Endometrial microvascular endothelial cells (primary cell): ENCODE data around the gene BEAN1. TPM values are rescaled to one million over a fixed set of nuclear protein-coding genes. Genes with fewer than 3 reads are reported as not detected.

Source experiments
- in situ Hi-C: cut with HindIII; loops from 2 replicates; pipeline ENCODE4 v1.10.0; 2017; ENCODE audit warnings: low sequenced_read_pairs, low pct_unique_long_range_greater_than_20kb; ENCODE audit errors: inconsistent ontology term
- total RNA-seq: library from RNA; depleted of rRNA; stranded (reverse); fragments of >200 nt; gene quantifications from one replicate; pipeline ENCODE4 v1.2.3, GENCODE V29; 2015; ENCODE audit errors: inconsistent ontology term

Gene BEAN1
- total RNA-seq, 1 donor from 2014 or later: not detected

DNA sequence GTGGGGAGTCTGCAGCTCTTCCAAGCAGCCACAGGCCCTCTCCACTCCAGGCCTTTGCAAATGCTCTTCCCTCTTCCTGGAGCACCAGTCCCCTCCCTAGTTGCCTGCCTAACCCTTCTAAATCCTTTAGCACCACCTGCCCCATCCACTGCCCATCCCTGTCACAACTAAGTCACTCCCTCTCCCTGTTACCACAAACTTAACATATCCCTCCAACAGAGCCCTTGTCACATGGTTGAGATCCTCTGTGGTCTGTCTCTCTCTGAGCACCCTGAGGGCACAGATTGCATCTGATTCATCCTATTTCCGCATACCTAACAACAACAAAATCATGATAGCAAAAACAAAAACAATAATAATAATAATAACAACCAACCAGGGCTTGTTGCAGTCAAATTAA, 11.0 kb upstream of the BEAN1 start:
- in situ Hi-C loops: no loop called here

DNA sequence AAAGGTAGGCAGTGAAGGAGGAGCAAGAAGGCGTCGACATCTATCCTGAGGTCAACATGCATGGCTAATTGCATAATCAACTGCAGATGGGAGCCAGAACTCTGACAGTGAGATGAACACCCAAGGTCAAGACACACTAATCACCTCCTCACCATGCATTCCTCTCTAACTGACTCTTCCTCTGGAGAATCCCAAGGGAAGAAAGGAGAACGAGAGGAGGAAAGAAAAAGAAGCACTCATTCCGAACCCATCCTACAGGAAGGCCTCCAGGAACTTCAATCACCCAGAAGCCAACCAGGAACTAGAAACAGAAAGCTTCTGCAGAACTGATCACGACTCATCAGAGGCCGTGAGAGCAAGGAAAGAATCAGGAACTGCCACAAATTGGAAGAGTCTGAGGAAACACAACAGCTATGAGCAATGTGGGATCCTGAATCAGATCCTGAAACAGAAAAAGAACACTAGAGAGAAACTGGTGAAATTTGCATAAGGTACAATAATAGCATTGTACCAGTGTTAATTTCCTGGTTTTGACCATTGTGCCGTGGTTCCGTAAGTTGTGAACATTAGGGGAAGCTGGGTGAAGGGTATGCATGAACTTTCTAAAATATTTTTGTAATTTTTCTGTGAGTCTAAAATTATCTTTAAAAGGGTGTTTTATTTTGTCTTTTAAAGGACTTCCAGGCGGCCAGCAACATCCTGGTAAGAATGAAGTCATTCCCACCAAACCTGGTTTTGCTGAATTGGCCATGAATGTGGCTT, 10.0 kb upstream of the BEAN1 start:
- in situ Hi-C loops: no loop called here

DNA sequence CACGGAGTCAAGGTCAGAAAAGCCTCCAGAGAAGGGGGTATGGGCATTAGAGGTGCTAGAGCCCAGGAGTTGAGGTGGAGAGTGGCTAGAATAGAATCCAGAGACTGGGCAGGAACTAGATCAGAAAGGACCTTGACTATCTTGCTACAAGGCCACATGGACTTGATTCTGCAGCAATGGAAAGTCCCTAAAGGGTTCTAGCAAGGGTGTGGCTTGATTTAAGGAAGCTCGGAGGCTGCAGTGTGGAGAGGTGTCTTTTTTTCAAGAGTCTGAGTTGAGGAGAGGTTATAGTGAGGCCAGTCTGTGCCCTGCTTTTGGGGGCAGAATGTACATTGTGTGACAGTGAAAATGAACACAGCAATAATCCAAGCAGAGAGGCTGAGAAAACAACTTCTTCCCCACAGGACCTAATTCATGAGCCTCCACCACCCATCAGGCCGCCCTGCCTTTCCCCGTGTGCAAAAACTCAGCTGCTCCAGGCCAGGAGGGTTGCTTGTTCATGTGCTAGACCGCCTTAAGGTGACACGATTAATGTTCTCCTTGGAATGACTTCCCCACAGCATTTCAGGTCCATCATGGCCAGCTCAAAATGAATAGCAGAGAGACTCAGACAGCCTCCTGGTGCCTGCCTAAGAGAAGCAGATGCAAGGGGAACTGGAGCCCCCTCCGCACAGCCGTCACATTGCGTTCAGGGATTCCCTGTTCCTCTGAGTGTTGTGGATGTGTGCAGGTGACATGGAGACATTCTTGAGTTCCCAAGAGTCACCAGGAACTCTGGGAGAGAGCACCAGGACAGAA, 8.7 kb upstream of the BEAN1 start:
- in situ Hi-C loops: no loop called here

DNA sequence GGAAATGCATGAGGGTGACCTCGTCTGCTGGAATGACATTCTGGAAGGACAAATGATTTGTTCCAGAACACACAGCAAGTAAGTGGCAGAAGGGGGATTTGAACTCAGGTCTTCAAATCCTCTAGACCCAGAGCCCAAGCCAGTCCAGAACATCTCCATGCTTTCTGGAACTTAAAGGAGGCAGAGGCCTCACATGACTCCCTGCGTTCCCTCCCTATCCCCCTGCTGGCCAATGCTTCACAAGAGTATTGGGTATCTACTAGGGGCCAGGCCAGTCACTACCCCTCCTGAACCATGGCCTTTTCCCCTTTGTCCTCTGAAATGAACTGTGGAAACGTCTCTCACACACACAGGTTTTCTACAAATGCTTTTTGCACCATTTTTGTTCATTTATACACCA, 7.6 kb upstream of the BEAN1 start:
- in situ Hi-C loops: no loop called here

DNA sequence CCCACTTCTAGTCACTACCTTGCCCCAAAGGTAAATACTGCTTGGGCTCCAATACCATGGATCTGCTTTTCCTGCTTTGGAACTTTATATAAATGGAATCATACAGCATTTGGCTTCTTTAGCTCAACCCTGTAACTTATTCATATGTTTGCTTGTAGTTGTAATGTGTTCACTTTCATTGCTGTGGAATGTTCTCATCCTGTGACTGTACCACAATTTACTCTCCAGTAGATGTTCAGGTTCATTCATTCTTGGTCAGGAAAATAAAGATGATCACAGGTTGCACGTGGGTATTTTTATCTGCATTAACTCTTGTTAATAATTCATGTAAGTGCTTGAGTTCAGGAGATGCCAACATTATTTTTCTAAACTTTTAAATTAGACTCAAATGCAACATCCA, 6.7 kb upstream of the BEAN1 start:
- in situ Hi-C loops: no loop called here

DNA sequence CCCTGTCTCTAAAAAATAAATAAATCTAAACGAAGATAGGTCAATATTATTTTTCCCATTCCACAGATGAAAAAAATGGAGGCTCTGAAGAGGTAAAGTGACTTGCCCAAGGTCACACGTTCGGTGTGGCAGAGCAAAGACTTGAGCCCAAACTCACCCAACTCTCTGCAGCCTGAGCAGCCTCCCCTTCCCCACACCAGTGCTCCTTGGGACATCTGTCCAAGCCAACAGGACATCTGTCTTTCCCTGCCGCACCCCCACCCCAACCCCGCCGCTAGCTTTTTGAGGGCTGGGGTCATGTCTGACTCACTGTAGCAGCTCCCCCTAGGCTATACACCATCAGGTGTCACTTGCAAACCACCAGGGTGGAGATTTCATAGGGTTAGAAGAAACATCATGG, 5.2 kb upstream of the BEAN1 start:
- in situ Hi-C loops: no loop called here

DNA sequence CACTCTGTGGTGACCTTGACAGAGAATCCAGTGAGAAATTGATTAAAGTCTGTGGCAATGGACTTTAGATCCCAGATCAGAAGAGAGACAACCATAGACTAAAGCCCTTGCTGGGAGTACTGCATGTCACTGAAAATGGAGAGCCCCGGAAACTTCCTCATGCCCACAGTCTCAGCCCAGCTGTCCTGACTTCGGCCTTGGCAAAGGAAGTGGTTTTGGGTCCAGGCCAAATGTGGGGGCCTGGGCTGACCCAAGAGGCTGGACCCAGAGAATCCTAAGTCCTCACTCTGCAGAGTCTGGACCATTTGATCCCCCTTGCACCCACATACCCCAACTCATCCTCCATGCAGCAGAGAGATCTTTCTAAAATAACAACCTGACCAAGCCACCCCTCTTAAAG, 4.7 kb upstream of the BEAN1 start:
- in situ Hi-C loops: no loop called here

DNA sequence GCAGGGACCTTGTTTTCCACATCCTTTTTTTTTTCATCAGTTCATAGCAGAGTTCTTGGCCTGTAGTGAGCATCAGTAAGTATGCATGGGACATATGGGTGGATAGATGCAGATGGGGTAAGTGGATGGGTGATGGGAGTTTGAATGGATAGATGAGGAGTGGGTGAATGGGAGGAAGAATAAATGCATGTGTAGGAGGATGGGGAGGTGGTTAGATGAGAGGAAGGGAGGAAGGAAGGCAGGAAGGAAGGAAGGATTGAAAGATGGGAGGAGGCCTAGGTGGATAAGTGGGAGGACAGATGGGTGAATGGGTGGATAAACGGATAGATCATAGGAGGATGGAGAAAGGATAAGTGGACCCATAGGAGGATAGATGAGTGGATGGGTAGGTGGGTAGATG, 3.9 kb upstream of the BEAN1 start:
- in situ Hi-C loops: no loop called here

DNA sequence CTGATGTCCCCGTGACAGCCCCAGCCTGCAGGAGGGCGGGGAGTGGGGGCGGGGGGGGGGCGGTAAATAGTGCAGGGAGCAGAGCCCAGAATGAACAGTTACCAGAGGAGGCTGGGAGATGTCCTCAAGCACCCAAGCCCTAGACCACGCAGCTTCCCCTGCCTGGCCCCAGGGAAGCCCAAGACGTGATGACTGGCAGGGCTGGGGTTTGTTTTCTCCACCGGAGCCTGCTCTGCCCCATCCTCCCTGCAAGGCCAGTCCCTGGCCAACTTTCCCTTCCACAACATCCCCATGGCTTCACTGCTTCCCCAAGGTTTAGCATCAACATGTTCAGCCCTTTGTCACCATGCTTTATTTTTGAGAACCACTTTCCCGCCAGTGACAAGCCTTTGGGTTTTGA, 1.4 kb upstream of the BEAN1 start:
- in situ Hi-C loops: no loop called here

DNA sequence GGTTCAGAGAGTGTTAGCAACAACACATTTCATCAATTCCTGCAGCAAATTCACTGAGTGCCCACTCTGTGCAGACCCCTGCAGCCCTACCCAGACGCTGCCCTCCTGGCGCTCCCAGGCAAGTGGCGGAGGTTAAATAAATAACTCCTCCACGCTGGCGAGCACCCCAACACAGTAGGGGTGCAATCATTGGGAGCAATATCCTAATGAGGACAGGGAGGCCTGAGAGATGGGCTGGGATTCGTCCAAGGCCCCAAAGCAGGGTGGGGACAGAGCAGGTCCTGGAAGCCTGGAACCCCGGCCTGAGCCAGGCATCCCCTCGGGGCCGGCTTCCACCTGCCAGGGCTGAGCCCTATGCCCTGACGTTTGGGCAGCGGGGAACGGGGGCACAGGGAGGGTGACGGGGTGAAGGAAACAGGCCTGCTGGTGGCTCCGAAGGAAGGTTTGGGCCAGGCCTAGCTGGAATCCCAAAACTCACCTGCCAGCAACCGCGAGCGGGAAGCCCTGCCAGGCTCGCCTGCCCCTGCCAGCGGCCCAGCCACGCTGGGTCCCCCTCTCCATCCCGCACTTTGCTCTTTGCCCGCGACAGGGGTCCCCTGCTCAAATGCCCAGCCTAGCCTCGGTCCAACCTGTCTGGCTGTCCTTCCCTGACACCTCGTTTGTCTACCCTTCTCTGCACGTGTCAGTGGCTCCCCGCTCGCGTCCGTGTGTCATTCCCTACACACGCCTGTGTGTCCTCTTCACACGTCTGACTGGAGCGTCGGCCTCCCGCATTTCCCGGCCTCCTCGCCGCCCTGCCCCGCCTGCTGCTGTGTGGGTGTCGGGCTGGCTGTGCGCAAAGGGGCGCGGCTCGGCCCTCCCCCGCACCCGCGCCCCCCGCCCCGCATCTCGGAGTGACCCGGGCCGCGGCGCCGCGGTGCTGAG, 721 bp upstream of the BEAN1 start:
- in situ Hi-C loops: no loop called here

DNA sequence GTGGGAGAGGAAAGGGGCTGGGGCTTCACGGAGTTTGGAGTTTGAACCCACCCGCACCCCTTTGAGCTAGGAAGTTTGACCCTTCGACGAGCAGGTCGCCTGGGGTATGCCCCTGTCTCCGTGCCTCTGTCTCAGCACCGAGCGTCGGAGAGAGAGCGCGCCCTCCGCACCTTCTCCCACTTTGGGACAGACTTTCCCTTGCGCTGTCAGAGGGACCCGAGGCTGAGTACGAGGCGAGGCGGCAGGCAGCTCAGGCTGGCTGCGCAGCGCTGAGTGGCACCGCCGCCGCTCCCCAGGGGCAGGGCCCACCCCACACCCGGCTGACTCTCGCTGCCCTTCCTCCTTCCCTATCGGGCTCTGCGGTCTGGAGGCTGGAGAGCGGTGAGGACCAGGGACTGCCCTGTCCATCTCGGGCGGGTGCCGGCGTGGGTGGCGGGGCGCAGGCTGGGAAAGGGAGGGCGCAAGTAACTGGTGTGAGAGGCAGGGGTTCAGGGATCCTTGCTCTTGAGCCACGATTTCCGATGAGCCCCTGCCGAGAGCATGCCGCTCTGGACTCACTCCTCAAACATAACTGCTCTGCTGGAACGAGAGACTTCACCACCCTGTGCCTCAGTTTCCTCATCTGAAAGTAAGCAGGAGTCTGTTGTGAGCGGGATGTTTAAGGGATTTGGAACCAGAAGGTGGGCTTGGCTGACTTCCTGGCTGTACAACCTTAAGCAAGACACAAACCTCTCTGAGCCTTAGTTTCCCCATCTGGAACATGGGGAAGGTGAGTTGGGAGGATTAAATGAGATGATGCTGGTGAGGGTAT, 981 bp downstream of the BEAN1 start:
- in situ Hi-C loops: no loop called here

DNA sequence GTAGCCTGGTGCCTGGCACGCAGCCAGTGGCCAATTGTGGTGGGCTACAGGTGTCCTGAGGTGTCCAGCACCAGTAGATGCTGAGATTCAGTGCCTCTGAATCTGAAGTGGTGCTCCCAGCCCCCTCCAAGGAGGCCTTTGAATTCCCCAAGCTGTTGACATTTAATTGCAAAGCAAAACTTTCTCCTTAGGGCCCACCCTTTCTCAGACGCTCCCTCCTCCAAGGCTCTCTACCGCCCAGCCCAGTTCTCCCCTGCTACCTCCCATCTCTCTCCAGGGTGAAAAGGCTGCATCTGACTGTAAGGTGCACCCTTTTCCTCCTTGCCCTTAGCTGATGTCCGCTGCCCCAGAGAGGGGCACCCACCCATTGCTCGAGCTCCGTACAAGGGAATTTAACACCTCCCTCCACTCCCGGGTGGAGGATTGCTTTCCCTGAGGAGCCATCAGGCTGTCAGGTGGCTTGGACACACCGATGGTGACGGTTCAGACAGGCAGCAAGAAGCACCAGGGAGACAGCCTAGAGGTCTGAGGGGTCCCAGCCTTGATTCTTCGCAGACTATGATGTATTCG, 1.7 kb downstream of the BEAN1 start:
- in situ Hi-C loops: no loop called here

DNA sequence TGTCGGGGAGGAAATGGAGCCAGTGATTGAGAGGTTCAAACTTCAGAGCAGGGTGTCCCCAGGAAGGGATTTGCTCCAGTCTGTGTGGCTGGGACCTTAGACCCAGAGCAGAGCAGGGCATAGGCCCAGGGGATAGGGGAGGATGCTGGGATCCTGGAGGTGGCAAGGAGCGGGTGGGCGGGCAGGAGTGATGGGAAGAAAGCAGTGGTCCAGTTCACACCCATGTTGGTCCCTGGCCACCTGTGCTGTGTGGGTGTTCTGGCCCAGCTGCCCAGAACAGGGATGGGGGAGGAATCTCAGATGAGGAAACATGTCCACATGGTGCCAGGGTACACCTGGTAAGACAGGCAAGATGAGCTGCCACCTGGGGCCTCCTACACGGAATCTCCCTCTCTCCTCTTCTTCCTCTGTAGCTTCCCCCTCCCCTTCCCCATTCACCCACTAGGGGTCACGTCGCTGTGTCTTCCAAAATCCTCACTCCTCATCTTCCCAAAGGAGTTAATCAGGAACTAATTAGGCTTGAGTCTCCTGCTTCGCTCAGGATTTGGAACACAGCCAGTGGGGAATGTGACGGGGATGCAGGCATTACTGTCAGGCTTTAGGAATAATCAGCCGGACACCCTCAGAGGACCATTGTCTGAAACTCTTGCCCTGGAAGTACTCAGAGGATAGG, 2.3 kb downstream of the BEAN1 start:
- in situ Hi-C loops: no loop called here

DNA sequence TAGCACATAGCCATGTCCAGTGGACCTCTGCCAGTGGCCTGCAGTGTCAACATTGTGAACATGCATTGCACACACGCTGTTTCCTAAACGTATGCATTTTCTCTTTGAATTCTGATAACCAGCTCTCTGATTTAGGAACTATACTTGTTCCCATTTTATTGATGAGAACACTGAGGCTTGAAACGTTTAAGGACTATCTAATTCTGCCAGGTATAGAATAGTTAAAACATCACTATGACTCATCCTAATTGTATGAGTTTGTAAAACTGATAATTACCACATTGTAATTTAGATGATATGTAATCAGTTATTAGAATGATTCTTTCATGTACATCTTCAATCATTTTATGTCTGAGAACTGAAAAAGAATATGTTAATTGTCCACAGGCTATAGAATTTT, 3.1 kb downstream of the BEAN1 start:
- in situ Hi-C loops: no loop called here

DNA sequence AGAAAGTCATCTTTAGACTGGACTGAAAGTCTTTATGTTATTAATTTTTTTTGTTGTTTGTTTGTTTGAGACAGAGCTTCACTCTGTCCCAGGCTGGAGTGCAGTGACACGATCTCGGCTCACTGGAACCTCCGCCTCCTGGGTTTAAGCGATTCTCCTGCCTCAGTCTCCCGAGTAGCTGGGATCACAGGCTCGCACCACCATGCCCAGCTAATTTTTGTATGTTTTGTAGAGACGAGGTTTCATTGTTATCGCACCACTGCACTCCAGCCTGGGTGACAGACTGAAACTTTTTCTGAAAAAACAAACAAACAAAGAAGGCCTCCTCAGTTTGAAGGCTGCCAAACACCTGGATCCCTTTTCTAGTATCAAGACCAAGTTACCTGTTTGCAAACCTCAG, 4.7 kb downstream of the BEAN1 start:
- in situ Hi-C loops: no loop called here

DNA sequence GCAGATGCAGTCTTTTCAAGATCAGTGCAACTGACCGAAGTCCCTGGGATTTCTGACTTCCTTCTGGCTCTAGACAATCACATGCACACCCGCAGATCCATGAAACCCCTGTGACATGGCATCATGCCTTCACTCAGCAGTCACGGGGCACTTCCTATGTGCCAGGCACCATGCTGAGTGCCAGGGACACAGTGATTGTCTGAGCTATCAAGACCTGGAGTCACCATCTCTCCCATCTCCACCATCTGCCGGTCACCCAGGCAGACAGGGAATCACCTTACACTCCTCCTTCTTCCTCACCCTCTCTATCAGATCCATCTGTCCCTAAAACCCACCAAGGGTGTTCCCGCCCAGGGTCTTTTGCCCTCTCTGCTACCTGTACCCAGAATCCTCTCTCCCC, 5.3 kb downstream of the BEAN1 start:
- in situ Hi-C loops: no loop called here

DNA sequence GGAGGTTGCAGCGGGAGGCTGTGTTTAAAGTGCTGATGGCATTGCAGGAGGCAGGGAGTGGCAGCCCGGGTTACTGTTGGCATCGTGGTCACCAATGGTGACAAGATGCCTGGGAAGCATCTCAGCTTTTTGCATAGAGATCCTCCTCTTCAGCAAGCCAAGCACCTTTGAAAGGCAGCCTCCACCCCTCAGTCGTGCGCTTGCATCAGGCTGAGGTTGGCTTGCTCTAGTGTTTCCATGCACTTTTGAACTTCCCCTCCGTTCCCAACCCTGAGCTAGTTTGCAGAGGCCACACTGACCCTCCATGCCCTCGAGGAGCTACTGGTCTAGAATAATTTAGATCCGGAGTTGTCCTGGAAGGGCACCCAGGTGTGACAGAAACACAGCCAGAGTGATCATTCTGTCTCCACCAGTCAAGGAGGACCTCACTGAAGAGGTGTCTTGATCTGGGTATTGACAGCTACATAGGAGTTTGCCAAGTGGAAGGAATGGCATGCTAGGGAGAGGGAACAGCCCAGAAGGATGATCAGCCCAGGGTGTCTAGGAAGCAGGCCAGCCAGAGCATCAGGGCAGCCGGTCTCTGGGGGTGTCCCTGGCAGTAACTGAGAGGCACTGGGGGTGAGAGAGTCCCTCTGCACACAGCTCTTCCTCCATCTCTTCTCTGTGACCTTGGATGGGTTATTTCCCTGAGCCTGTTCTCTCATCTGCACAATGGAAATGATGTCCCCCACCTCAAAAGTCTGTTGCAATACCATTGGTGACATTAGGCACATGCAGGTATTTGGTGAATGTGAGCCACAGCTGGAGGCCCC, 7.7 kb downstream of the BEAN1 start:
- in situ Hi-C loops: no loop called here
